HEK293T (cell line): ENCODE results near the gene PGM1.

Experiments
- BHLHE40 ChIP-seq: fragments of 450-650 bp; IDR thresholded peaks from 2 replicates; pipeline ENCODE4 v1.6.1; 2016; ENCODE audit warnings: mild to moderate bottlenecking, moderate library complexity, borderline replicate concordance
- SP1 ChIP-seq: fragments of 450-650 bp; IDR thresholded peaks from 2 replicates; pipeline ENCODE4 v1.6.1; 2017
- SUZ12 ChIP-seq: fragments of 450-650 bp; IDR thresholded peaks from 2 replicates; pipeline ENCODE4 v1.6.1; 2016; ENCODE audit warnings: mild to moderate bottlenecking

DNA sequence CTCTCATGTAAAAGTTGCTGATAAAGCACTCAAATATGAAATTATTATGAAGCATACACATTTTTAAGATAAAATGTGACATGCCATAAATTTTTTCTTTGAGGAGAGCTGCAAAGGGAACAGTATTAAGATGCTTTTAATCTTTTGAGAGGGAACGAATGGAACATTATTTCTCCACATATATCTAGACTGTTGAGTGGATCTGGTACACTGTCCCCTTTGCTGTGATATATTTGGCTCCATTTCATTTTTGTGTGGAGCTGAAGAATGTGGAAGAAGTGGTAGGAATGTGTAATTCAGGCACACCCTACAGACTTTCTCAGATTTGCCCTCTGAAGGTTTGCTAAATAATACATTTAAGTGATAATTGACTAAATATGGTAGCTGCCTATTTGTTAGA lies 31.7 kb downstream of the PGM1 start:
- TF ChIP-seq SUZ12 = no peak
- no peak for TF ChIP-seq BHLHE40
- TF ChIP-seq SP1 = no peak
